ENCODE results near the gene SLC35F3.

The SLC35F3 gene

GRCh38 chr1:233912909-233913308 is 8.4 kb downstream of the SLC35F3 start:
- DNase-seq: no peak

GRCh38 chr1:233916706-233917105 is 12.2 kb downstream of the SLC35F3 start:
- no peak for DNase-seq

DNA sequence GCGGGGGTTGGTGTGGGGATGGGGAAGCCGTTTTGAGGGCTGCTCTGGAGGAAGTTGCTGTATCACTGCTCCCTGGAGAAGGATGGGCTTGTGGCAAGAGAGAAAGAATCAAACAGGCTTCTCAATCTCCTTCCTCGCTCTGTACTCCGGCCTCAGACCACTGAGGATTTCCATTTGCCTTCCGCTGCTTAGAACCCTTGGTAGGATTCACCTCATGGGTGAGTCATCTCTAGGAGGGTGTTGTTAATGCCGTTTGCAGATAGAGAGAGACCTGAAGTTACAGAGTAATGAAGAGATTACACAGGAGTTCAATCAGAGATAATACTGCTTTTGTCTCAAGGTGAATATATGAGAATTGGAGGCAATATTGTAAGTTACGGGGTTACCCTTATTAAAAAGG is 15.3 kb downstream of the SLC35F3 start:
- DNase-seq: no peak

DNA sequence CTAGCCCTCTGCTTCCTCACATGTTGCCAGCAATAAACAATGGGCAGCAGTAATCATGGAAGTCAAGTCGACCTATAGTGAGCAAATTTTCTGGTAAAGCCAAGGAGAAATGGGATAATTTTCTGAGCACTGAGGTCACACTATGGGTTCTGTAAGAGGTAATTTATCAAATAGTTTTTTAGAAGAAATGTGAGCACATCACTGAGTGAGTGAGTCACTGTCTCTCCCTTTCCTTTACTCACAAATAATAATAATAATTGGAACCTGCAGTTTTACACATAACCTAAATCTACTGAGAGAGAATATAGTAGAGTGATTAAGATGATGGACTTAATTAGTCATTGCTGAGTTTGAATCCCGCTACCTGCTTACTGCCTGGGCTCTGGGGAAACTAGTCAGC is 23.6 kb downstream of the SLC35F3 start:
- DNase-seq: no peak

DNA sequence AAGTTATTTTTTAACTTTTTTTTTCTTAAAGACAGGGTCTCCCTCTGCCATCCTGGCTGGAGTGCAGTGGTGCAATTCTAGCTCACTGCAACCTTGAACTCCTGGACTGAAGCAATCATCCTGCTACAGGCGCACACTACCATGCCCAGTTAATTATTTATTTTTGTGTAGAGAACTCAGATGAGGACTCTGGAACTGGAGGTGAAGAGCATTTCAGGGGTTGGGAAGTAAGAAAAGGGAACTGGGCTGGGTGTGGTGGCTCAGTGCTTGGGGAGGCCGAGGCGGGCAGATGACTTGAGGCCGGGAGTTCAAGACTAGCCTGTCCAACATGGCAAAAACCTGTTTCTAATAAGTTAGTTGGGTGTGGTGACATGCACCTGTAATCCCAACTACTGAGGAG is 28.9 kb downstream of the SLC35F3 start:
- DNase-seq: no peak

DNA sequence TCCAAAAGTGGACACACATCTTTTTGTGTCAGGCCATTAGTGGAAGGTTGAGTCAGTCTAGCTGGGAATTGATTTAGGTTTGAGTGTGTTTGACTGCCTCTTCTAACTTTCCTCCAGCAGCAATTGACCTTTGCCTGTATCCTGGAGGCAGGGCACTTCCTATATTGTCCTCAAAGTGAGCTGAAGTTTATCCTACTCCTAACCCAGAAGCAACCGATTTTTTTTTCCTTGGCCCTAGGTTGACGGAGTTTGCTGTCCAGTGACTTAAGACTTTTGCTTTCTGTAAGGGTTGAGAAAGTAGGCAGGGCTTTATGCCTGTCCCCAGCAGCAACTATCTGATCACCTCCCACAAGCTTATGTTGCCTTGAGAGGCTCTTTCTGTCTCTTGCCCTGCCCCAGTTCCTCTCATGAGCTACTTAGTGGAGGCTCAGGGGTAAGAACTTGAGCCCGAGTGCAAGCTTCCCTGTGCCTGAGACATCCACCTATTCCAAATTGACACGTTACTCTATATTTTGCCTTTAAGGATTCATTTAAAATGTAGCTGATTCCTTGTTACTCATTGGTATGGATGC is 30.9 kb downstream of the SLC35F3 start:
- DNase-seq: no peak

- no peak for DNase-seq
Measured at GRCh38 chr1:233936422-233936821, 31.9 kb downstream of the SLC35F3 start.

DNA sequence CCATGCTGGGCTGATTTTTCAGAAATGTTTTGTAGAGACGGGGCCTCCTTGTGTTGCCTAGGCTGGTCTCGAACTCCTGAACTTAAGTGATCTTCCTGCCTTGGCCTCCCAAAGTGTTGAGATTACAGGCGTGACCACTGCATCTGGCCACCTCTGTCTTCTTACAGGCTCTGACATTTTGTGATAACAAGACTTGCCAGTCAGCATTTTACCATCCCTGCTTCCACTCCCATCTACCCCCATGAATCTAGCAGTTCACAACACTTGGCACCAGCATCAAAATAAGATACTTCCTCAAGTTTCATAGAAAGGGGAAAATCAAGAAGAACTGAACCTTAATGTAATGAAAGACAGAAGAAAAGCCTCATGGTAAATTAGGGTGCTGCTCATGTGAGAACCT is 32.4 kb downstream of the SLC35F3 start:
- no peak for DNase-seq

DNA sequence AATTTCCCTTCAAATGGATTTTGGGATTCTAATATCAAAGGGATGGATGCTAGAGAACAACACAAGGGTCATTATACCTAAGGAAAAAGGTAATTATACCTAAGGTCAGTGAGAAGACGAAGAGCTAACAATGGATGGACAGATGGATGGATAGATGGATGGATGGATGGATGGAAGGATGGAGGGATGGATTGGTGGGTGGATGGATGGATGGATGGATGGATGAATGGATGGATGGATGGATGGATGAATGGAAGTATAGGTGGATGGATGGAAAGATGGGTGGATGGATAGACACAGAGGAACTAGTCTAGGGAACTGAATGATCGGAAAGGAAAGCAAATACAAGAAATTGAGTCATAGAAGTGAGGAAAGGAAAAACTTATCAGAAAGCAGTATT is 34.0 kb downstream of the SLC35F3 start:
- no peak for DNase-seq

DNA sequence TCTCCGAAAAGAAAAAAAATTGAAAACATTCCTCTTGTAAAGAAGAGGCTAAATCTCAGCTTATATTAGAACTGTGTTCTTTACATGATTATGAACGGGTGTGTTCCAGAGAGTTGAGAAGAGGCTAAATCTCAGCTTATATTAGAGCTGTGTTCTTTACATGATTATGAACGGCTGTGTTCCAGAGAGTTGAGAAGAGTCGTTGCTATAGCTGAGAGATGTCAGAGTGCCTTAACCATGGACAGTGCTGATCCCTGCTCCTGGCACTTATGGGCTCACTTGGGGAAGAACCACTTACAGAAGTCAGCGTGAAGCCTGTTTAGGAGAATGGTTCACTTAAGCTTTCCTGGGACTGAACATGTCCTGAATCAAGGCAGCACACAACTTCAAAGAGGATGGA is 35.0 kb downstream of the SLC35F3 start:
- no peak for DNase-seq

DNA sequence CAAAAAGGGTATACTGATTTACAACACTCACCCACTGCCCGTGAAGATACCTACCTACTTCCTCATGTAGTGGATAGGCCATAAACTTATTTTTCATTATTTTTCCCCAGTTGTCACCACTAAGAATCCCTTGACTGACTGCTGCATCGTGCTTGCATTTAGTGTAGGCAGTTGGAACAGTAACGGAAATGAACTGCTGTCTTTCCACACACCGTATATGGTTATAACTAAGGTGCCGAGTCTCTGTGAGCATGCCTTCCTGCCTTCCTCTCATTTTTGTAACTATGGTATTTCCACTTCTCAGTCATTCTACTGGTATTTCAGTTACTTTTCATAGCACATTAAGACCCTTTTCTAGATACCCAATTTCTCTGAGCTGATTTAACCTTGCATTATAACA is 36.4 kb downstream of the SLC35F3 start:
- no peak for DNase-seq

DNA sequence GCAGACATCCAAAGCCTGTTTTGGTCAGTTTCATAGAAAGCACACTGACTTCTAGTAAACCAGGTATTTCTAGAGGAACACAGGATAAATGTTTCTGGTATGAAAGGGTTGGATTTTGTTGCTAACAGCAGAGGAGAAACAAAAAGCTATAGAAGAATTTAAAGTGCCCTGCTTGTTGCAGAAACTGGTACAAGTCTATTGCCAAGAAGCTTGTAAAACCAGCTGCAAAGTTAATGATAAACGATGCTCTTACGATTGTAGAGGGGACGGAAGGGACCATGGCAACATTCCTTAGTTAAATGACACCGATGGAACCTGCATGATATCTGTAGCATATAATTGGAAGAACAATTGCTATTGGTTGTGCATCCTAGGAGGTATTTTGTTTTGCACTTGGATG is 40.1 kb downstream of the SLC35F3 start:
- no peak for DNase-seq

GRCh38 chr1:233945573-233945972 is 41.1 kb downstream of the SLC35F3 start:
- no peak for DNase-seq

DNA sequence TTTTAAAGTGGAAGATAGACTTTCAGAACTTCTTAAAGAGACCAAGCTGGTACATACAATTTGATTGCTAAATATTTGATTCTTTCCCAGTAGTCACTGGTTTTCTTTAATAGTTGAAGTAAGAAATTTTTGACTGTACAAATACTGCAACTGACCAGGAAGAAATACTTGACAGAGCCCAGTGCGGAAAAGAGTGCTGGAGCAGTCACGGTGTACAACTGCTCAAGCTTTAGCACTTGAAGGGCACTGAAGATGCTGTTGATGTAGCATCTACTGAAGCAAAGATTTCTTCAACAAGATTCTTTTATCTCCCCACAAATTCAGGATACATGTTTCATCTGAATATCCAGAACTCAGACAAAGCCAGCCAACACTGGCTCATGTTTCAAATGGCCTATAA is 41.5 kb downstream of the SLC35F3 start:
- no peak for DNase-seq

DNA sequence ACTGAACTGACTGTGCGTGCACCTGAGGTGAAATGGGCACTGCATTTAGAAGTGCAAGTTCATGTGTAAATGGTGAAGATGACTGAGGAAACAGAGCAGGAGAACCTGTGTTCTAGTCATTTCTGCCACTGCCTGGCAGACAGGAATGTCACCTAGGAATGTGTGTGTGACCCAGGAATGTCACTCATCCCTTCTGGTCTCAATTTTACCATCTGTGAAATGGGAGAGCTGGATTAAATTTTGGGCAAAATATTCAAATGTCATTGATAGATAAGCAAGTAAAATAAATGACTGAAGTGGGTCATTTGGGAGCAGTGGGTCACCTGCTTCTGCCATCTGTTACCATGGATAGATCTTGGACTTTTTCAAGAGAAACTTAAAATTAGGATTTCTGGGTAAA is 42.2 kb downstream of the SLC35F3 start:
- DNase-seq: no peak

DNA sequence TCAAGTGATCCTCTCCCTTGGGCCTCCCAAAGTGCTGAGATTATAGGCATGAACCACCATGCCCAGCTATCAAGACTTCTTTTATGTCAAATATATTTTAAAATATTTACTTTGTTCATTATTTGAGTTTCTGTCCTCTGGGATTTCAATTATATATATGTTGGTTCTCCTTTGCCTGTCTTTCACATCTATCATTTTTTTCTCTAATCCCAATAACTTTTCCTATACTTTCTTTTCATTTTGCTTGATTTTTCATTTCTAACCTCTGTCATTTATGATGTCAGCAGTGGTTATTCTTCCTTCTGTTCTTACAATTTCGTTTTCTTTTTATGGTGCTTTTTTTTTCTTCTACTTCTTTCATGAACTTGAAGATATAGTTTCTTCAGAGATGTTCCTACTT is 47.3 kb downstream of the SLC35F3 start:
- DNase-seq: no peak

- DNase-seq: no peak
Measured at GRCh38 chr1:233957691-233958090, 53.2 kb downstream of the SLC35F3 start.

- no peak for DNase-seq
Measured at GRCh38 chr1:233959102-233959501, 54.6 kb downstream of the SLC35F3 start.

GRCh38 chr1:233959971-233960370 is 55.5 kb downstream of the SLC35F3 start:
- DNase-seq: no peak

DNA sequence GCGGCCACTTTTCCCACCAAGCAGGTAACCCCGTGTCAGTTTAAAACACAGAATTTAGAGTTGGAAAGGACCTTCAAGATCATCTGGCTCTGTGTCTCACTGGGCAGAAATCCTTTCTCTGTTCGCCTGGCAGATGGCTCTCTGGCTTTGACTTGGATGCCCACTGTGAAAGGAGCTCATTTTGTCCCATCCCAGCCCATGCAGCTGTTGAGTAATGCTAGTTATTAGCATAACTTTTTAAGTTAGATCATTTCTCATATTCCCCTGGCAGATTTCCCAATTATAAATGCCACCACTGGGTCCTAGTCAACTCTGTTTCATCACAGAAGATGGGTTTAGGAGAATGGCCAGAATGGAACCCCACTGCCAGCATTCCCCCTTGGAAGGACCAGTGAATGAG is 55.9 kb downstream of the SLC35F3 start:
- DNase-seq: no peak

- DNase-seq: no peak
Measured at GRCh38 chr1:233962878-233963277, 58.4 kb downstream of the SLC35F3 start.

GRCh38 chr1:233965856-233966255 is 61.4 kb downstream of the SLC35F3 start:
- DNase-seq: no peak

DNA sequence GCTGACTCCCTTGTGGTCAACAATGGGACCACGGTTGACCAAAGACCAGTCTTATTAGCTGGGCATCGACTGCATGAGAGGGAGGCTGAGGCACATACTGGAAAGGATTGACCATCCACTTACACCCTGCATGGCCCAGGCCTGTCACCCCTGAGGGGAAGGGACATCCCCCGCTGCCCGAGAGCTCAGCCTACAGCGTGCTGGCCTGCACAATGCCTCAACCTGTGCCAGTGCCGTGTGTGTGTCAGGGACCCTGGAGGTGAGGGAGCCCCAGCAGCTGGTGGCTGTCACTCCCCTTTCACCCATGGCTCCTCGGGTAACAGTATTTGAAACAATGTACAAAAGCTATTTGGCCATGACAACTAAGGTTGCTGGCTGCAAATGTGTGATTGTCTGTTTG is 67.3 kb downstream of the SLC35F3 start:
- no peak for DNase-seq

DNA sequence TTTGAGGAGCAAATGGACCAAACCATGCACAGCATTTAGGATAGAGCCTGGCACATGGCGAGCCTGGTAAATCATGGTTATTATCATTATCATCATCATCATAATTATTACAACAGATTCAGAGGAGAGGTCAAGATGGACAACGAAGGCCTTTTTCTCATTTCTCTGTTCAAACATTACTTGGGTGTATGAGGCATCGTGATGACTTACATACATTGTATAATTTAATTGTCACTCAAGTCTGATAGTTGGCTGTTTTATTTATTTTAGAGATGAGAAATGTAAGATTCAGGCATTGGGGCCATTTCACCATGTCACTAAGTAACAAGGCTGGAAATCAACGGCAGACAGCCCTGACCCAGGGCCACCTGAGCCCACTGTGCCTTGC is 68.1 kb downstream of the SLC35F3 start:
- no peak for DNase-seq

- DNase-seq: no peak
Measured at GRCh38 chr1:233972951-233973635, 68.6 kb downstream of the SLC35F3 start.

Data from activated CD8-positive, alpha-beta memory T cell treated with anti-CD3 and anti-CD28 coated beads for 24 hours (primary cell).